Endothelial cell (in vitro differentiated cells): ENCODE data around the gene USP48. TPM values are rescaled to one million over a fixed set of nuclear protein-coding genes. Genes with fewer than 3 reads are reported as not detected.
A peak's percentile ranks its signal among the peaks of the same experiment; 100 is the strongest.

ENCODE experiments used
- DNase-seq: peaks from one replicate; pipeline ENCODE4 v3.0.0; 2021; ENCODE audit warnings: low spot score
- H3K27ac Mint-ChIP-seq: one replicate; pipeline ENCODE4 v1.8.0; 2021; ENCODE audit warnings: mixed read lengths, inconsistent platforms; ENCODE audit not compliant: unreplicated experiment
- H3K27me3 Mint-ChIP-seq: one replicate; pipeline ENCODE4 v1.8.0; 2021; ENCODE audit warnings: mild to moderate bottlenecking, moderate library complexity, mixed read lengths, inconsistent platforms; ENCODE audit not compliant: unreplicated experiment
- H3K36me3 Mint-ChIP-seq: one replicate; pipeline ENCODE4 v1.8.0; 2021; ENCODE audit warnings: mild to moderate bottlenecking, low read depth, mixed read lengths, inconsistent platforms; ENCODE audit not compliant: unreplicated experiment
- H3K4me1 Mint-ChIP-seq: one replicate; pipeline ENCODE4 v1.8.0; 2021; ENCODE audit warnings: mild to moderate bottlenecking, mixed read lengths, inconsistent platforms; ENCODE audit not compliant: unreplicated experiment
- H3K4me3 Mint-ChIP-seq: one replicate; pipeline ENCODE4 v1.8.0; 2021; ENCODE audit warnings: mild to moderate bottlenecking, mixed read lengths, inconsistent platforms; ENCODE audit not compliant: unreplicated experiment
- H3K9me3 Mint-ChIP-seq: one replicate; pipeline ENCODE4 v1.8.0; 2021; ENCODE audit warnings: mixed read lengths, inconsistent platforms; ENCODE audit not compliant: unreplicated experiment
- CTCF ChIP-seq: fragments of 200-600 bp; sonication (generic); IDR thresholded peaks from one replicate; pipeline ENCODE4 v1.5.0; 2021; ENCODE audit warnings: antibody characterized with exemption; ENCODE audit not compliant: unreplicated experiment
- total RNA-seq: library from RNA; stranded (reverse); fragmentation: NEBNext Ultra II Directional; extraction: Animal tissue kit (Norgen Biotek cat#: 25700); gene quantifications from one replicate; pipeline ENCODE4 v1.2.1, GENCODE V29; 2021; ENCODE audit not compliant: unreplicated experiment

The USP48 gene
- total RNA-seq, 1 donor from 2014 or later: 57.9 TPM

GRCh38 chr1:21661886-21662285 is 121.1 kb downstream of the USP48 start:
- Mint-ChIP-seq H3K27ac (no peak overlapping the region), H3K4me1 (no peaks in the 10 kb centered on the region), H3K27me3 (peaks cover 28% of the 10 kb centered on the region), H3K36me3 (no peaks in the 10 kb centered on the region), H3K9me3 (no peaks in the 10 kb centered on the region), H3K4me3 (no peak overlapping the region)
- TF ChIP-seq CTCF: no peak
- no peak for DNase-seq

- Mint-ChIP-seq H3K9me3 (no peaks in the 10 kb centered on the region), H3K36me3 (no peaks in the 10 kb centered on the region), H3K27ac (no peak overlapping the region), H3K4me1 (no peaks in the 10 kb centered on the region), H3K27me3 (peaks cover 18% of the 10 kb centered on the region), H3K4me3 (no peak overlapping the region)
- no peak for TF ChIP-seq CTCF
- no peak for DNase-seq
These were observed 123.0 kb downstream of the USP48 start for GRCh38 chr1:21659924-21660326.

GRCh38 chr1:21659099-21659923 is 123.6 kb downstream of the USP48 start:
- no peaks in the 10 kb centered on the region for H3K36me3 Mint-ChIP-seq
- TF ChIP-seq CTCF: peak; percentile 92
- H3K27me3 Mint-ChIP-seq: peaks cover 16% of the 10 kb centered on the region
- no peaks in the 10 kb centered on the region for H3K4me1 Mint-ChIP-seq
- no peak overlapping the region for H3K27ac Mint-ChIP-seq
- H3K4me3 Mint-ChIP-seq: no peak overlapping the region
- no peaks in the 10 kb centered on the region for H3K9me3 Mint-ChIP-seq
- peak; percentile 87 for DNase-seq

GRCh38 chr1:21657456-21658190 is 125.3 kb downstream of the USP48 start:
- Mint-ChIP-seq H3K36me3 (no peaks in the 10 kb centered on the region), H3K27ac (no peak overlapping the region), H3K4me1 (no peaks in the 10 kb centered on the region)

More at GRCh38 chr1:21657456-21658190, 125.3 kb downstream of the USP48 start:
- no peak for DNase-seq
- Mint-ChIP-seq H3K9me3 (no peaks in the 10 kb centered on the region), H3K4me3 (no peak overlapping the region), H3K27me3 (peaks cover 16% of the 10 kb centered on the region)
- no peak for TF ChIP-seq CTCF
